Mesodermal cell (in vitro differentiated cells): ENCODE data around the gene EGFR.

Experiments used
- H3K27ac ChIP-seq: 2 replicates; pipeline ENCODE4 v1.7.0; 2013; ENCODE audit warnings: mild to moderate bottlenecking, low read depth, low read length, moderate library complexity; ENCODE audit not compliant: severe bottlenecking
- H3K36me3 ChIP-seq: 2 replicates; pipeline ENCODE4 v1.7.1; 2013; ENCODE audit warnings: mild to moderate bottlenecking, low read length, moderate library complexity; ENCODE audit not compliant: control insufficient read depth, insufficient read depth
- H3K4me1 ChIP-seq: one replicate; pipeline ENCODE4 v1.7.1; 2013; ENCODE audit warnings: mild to moderate bottlenecking, low read length; ENCODE audit not compliant: insufficient read depth, control insufficient read depth, poor library complexity, severe bottlenecking
- H3K4me3 ChIP-seq: 2 replicates; pipeline ENCODE4 v1.7.0; 2013; ENCODE audit warnings: low read length, control low read depth, mild to moderate bottlenecking; ENCODE audit not compliant: insufficient read depth, poor library complexity, severe bottlenecking; ENCODE audit errors: extremely low read depth
- H3K9me3 ChIP-seq: 2 replicates; pipeline ENCODE4 v1.7.1; 2013; ENCODE audit warnings: mild to moderate bottlenecking, low read length, moderate library complexity; ENCODE audit not compliant: control insufficient read depth
- WGBS, 2 experiments: methylation state at CpG; one replicate each; pipeline ENCODE4 v1.1.5; 2013; ENCODE audit warnings: missing lambda C conversion rate in 2 of 2; ENCODE audit not compliant: insufficient coverage in 2 of 2; 5-methylcytosine and 5-hydroxymethylcytosine counted together

The EGFR gene

DNA sequence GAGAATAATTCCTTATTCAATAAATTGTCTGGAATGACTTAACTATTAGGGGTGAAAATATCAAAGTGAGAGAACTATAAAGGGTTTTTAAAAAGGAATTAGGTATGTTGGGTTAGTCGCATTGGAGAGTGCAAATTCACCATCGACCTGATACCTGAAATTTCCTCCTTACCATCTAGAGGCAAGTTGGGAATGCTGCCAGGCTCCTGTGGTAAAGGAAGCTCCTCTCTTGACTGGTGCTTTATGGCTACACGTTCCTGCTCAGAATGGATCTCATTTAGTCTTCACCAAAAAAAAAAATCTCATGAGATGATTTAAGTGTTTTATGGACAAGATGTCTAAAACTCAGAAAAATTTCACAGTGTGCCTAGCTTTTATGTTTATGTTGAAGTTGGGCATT is 129.8 kb downstream of the EGFR start:
- no CpG with 5 or more reads among the region's 3 CpGs for WGBS, 2 experiments
- H3K4me1 ChIP-seq = peaks cover 6% of the 10 kb centered on the region
- no peak overlapping the region for H3K27ac ChIP-seq
- peaks cover 13% of the 10 kb centered on the region for H3K36me3 ChIP-seq
- no peak overlapping the region for H3K4me3 ChIP-seq
- H3K9me3 ChIP-seq = no peaks in the 10 kb centered on the region

DNA sequence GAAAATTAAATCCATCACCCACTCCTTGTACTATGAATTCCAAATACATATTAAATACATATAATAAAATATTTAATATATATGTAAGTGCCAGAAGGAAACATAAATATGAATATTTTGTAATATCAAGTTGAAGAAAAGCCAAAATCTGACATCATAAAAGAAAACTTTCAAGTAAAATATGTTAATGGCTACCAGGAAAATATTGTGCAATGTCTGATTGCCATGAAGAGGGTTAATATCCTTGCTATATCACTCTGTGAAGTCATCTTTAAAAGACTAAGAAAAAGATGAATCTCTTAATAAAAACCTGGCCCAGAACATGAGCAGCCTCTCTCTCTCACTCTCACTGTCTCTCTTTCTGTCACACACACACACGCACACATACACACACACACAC is 130.2 kb downstream of the EGFR start:
- Histone ChIP-seq H3K9me3 (no peaks in the 10 kb centered on the region), H3K36me3 (peaks cover 11% of the 10 kb centered on the region), H3K4me1 (peaks cover 6% of the 10 kb centered on the region), H3K4me3 (no peak overlapping the region), H3K27ac (no peak overlapping the region)
- 80% methylated on average over 1 of the region's 1 CpG; no CpG with 5 or more reads in 1 of the 2 experiments for WGBS, 2 experiments

DNA sequence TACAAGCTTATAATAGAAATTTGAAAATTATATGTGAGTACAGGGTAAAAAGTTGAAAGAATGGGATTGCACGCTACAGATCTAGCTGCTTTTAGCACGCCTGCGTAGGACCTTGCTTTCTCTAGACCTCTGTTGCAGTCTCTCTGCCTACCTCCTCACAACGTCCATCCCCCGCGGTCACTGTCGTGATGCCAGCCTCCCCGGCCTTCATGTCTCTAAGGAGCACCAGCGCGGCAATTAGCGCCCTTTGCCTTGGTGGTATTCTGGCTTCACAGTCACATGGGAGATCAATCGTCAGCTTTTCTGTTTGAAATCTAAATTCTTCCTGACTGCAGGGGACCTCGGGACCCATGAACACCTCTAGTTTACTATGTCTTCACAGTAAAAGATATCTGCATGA is 131.3 kb downstream of the EGFR start:
- H3K36me3 ChIP-seq = peaks cover 11% of the 10 kb centered on the region
- no peaks in the 10 kb centered on the region for H3K9me3 ChIP-seq
- H3K27ac ChIP-seq = no peak overlapping the region
- H3K4me3 ChIP-seq = no peak overlapping the region
- 90 to 93% methylated on average over 12 of the region's 13 CpGs for whole genome bisulfite sequencing, 2 experiments
- H3K4me1 ChIP-seq = peaks cover 6% of the 10 kb centered on the region

DNA sequence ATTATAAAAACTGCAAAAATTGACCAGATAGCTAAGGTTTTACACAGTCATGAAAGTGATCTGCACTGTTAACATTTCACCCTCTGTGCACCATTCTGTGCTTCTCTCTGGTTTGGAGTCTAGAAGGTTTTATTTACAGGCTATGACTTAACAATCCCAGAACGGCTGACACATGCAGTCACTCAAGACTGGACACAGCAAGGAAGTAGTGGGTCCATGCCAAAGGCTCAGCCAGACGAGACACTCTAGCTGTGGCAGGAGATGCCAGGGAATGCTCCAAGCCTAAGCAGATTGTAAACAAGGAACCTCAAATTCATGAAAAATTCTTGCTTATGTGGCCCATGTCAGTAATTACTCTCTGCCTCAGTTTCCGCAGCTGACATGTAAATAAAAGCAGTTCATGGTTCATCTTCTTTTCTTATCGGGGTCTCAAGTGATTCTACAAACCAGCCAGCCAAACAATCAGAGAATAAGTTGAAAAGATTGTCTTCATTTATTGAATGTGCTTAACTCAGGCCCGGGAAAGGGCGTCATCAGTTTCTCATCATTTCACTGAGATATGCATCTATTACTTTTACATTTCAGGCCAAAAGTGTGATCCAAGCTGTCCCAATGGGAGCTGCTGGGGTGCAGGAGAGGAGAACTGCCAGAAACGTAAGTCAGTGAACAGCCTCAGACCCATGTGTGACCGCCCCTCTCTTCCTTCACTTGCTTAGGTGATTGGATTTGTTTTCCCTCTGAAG is 132.1 kb downstream of the EGFR start:
- peaks cover 11% of the 10 kb centered on the region for H3K36me3 ChIP-seq
- WGBS, 2 experiments = 90 to 98% methylated on average over 3 to 6 of the region's 8 CpGs
- H3K4me3 ChIP-seq = no peak overlapping the region
- peaks cover 6% of the 10 kb centered on the region for H3K4me1 ChIP-seq
- H3K27ac ChIP-seq = no peak overlapping the region
- no peaks in the 10 kb centered on the region for H3K9me3 ChIP-seq

DNA sequence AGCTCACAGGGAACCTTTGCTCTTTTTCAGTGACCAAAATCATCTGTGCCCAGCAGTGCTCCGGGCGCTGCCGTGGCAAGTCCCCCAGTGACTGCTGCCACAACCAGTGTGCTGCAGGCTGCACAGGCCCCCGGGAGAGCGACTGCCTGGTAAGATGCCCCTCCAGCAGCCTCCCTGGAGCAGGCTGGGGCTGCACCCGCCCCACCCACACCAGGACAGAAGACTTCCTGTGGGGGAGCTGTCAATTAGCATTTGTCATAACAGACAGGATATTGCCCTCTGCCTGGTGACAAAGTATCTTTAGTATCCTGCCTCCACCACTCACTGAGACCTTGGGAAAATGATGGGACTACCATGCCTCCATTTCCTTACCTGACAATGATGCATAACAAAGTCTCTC is 133.7 kb downstream of the EGFR start:
- peaks cover 8% of the 10 kb centered on the region for H3K36me3 ChIP-seq
- H3K4me1 ChIP-seq = peaks cover 17% of the 10 kb centered on the region
- no peak overlapping the region for H3K27ac ChIP-seq
- 93 to 96% methylated on average over 3 to 4 of the region's 6 CpGs for WGBS, 2 experiments
- H3K4me3 ChIP-seq = no peak overlapping the region
- no peaks in the 10 kb centered on the region for H3K9me3 ChIP-seq

- Histone ChIP-seq H3K4me3 (no peak overlapping the region), H3K36me3 (peaks cover 10% of the 10 kb centered on the region), H3K4me1 (peaks cover 22% of the 10 kb centered on the region), H3K9me3 (no peaks in the 10 kb centered on the region), H3K27ac (no peak overlapping the region)
- 92 to 95% methylated on average over 9 to 10 of the region's 10 CpGs for WGBS, 2 experiments
Observed at GRCh38 chr7:55154096-55154495, 135.3 kb downstream of the EGFR start.

GRCh38 chr7:55155351-55156117 is 136.7 kb downstream of the EGFR start:
- 94 to 99% methylated on average over 13 to 16 of the region's 24 CpGs for WGBS, 2 experiments

GRCh38 chr7:55156919-55157763 is 138.3 kb downstream of the EGFR start:
- Histone ChIP-seq H3K4me3 (no peak overlapping the region), H3K36me3 (peaks cover 9% of the 10 kb centered on the region), H3K27ac (no peak overlapping the region), H3K4me1 (peaks cover 43% of the 10 kb centered on the region), H3K9me3 (no peaks in the 10 kb centered on the region)
- WGBS, 2 experiments = 54 to 56% methylated on average over 20 to 23 of the region's 30 CpGs

More at GRCh38 chr7:55155351-55156117, 136.7 kb downstream of the EGFR start:
- Histone ChIP-seq H3K4me1 (peaks cover 34% of the 10 kb centered on the region), H3K4me3 (no peak overlapping the region), H3K9me3 (no peaks in the 10 kb centered on the region), H3K27ac (no peak overlapping the region), H3K36me3 (peaks cover 13% of the 10 kb centered on the region)

DNA sequence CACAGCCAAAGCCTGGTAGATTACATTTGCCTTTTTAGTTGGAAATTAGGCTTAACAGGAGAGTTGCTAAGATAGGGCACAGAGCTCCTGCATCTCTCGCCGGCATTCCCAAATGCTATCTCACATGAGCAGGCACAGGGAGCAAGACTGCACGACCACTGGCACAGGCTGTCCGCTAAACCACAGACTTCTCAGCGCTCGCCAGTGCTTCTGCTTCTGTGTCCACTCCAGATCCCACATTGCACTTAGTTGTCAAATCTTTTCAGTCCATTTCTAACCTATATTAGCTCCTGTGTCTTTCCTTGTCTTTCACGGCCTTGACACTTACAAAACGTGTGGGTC is 138.9 kb downstream of the EGFR start:
- 90% methylated on average over 7 to 8 of the region's 8 CpGs for WGBS, 2 experiments
- Histone ChIP-seq H3K9me3 (no peaks in the 10 kb centered on the region), H3K27ac (no peak overlapping the region), H3K4me1 (peaks cover 37% of the 10 kb centered on the region), H3K4me3 (no peak overlapping the region), H3K36me3 (peaks cover 9% of the 10 kb centered on the region)

- peaks cover 37% of the 10 kb centered on the region for H3K4me1 ChIP-seq
- H3K9me3 ChIP-seq = no peaks in the 10 kb centered on the region
- WGBS, 2 experiments = 91 to 93% methylated on average over 7 to 9 of the region's 10 CpGs
- peaks cover 9% of the 10 kb centered on the region for H3K36me3 ChIP-seq
- no peak overlapping the region for H3K4me3 ChIP-seq
- H3K27ac ChIP-seq = peak overlapping the region; percentile 36
Observed at GRCh38 chr7:55158541-55159382, 139.9 kb downstream of the EGFR start.
